Mesendoderm (in vitro differentiated cells): ENCODE data around the gene C11orf58.

Experiments
- DNase-seq: peaks from one replicate; pipeline ENCODE4 v3.0.0; 2013
- H2AK5ac ChIP-seq: 2 replicates; pipeline ENCODE4 v1.6.1; 2013; ENCODE audit warnings: low read length, inconsistent platforms
- H2BK120ac ChIP-seq: 2 replicates; pipeline ENCODE4 v1.6.1; 2013; ENCODE audit warnings: low read depth, mild to moderate bottlenecking, low read length, moderate library complexity, mixed read lengths
- H2BK15ac ChIP-seq: replicated peaks from 2 replicates; pipeline ENCODE4 v1.6.1; 2013; ENCODE audit warnings: low read depth, mild to moderate bottlenecking, moderate library complexity
- H2BK5ac ChIP-seq: 2 replicates; pipeline ENCODE4 v1.6.1; 2013; ENCODE audit warnings: low read length, inconsistent platforms
- H3K18ac ChIP-seq: 2 replicates; pipeline ENCODE4 v1.6.1; 2013; ENCODE audit warnings: mild to moderate bottlenecking, low read length, mixed read lengths
- H3K23ac ChIP-seq: one replicate; pipeline ENCODE4 v1.6.1; 2013; ENCODE audit warnings: low read length
- H3K27ac ChIP-seq: 2 replicates; pipeline ENCODE4 v1.5.1; 2013; ENCODE audit warnings: low read depth, mild to moderate bottlenecking, inconsistent platforms, low read length, moderate library complexity
- H3K27me3 ChIP-seq: 2 replicates; pipeline ENCODE4 v1.6.1; 2013; ENCODE audit warnings: low read length, control low read depth, mild to moderate bottlenecking, inconsistent platforms; ENCODE audit not compliant: insufficient read depth, poor library complexity
- H3K36me3 ChIP-seq: 2 replicates; pipeline ENCODE4 v1.6.1; 2013; ENCODE audit warnings: low read length, inconsistent platforms; ENCODE audit not compliant: control insufficient read depth, insufficient read depth
- H3K4ac ChIP-seq: one replicate; pipeline ENCODE4 v1.6.1; 2013; ENCODE audit warnings: low read depth, mild to moderate bottlenecking, low read length, moderate library complexity
- H3K4me1 ChIP-seq: 2 replicates; pipeline ENCODE4 v1.6.1; 2013; ENCODE audit warnings: low read depth, low read length, inconsistent platforms; ENCODE audit not compliant: control insufficient read depth
- H3K4me2 ChIP-seq: 2 replicates; pipeline ENCODE4 v1.6.1; 2013; ENCODE audit warnings: low read length
- H3K4me3 ChIP-seq: 2 replicates; pipeline ENCODE4 v1.5.1; 2013; ENCODE audit warnings: mild to moderate bottlenecking, low read length
- H3K56ac ChIP-seq: one replicate; pipeline ENCODE4 v1.6.1; 2013; ENCODE audit warnings: low read length
- H3K79me1 ChIP-seq: 2 replicates; pipeline ENCODE4 v1.6.1; 2013; ENCODE audit warnings: low read length, inconsistent platforms
- H3K79me2 ChIP-seq: 2 replicates; pipeline ENCODE4 v1.6.1; 2013; ENCODE audit warnings: mild to moderate bottlenecking, low read length; ENCODE audit not compliant: control insufficient read depth, insufficient read depth
- H3K9ac ChIP-seq: 2 replicates; pipeline ENCODE4 v1.6.1; 2013; ENCODE audit warnings: low read length, inconsistent platforms
- H4K5ac ChIP-seq: one replicate; pipeline ENCODE4 v1.6.1; 2013; ENCODE audit warnings: low read length
- H4K8ac ChIP-seq: one replicate; pipeline ENCODE4 v1.6.1; 2013; ENCODE audit warnings: low read depth, mild to moderate bottlenecking, control low read depth, low read length, moderate library complexity
- WGBS: extraction: QIAGEN DNeasy Blood & Tissue Kit; methylation state at CpG from one replicate; pipeline ENCODE4 v1.1.7; 2013; ENCODE audit warnings: low lambda C conversion rate, missing lambda C conversion rate; ENCODE audit not compliant: insufficient coverage; ENCODE audit errors: extremely low coverage; 5-methylcytosine and 5-hydroxymethylcytosine counted together

The C11orf58 gene

DNA sequence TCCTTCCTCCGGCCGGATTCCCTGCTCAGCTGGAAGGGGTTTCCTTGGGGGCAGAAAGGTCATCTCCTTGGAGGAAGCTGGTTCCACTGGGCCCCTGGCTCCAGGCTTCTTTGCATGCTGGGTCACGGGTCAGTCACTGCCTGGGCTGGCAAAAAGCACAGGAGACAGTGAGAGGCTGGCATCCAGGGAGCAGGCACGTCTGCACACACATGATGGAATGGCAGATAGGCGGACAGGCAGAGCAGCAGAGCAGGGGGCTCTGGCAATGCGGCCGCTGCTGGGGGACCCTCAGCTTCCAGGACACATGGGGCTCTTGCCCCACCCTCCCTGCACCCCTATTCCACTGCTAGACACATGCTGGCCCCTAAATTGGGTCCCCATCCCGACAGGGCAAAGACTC, 40.4 kb downstream of the C11orf58 start:
- H3K4me3 ChIP-seq = no peak overlapping the region
- H3K4me1 ChIP-seq = no peaks in the 10 kb centered on the region
- H3K36me3 ChIP-seq = no peaks in the 10 kb centered on the region
- no peak overlapping the region for H4K8ac ChIP-seq
- H3K27me3 ChIP-seq = no peaks in the 10 kb centered on the region
- DNase-seq = no peak
- H2AK5ac ChIP-seq = no peak overlapping the region
- no peak overlapping the region for H3K23ac ChIP-seq
- WGBS = no CpG with 5 or more reads among the region's 8 CpGs
- H4K5ac ChIP-seq = no peak overlapping the region
- H3K4ac ChIP-seq = no peak overlapping the region
- H3K9ac ChIP-seq = no peak overlapping the region
- no peak overlapping the region for H2BK15ac ChIP-seq
- H2BK5ac ChIP-seq = no peak overlapping the region
- no peak overlapping the region for H3K18ac ChIP-seq
- H3K4me2 ChIP-seq = no peak overlapping the region
- H3K27ac ChIP-seq = no peak overlapping the region
- H3K79me1 ChIP-seq = no peaks in the 10 kb centered on the region
- H3K79me2 ChIP-seq = no peaks in the 10 kb centered on the region
- no peak overlapping the region for H2BK120ac ChIP-seq
- H3K56ac ChIP-seq = no peak overlapping the region

DNA sequence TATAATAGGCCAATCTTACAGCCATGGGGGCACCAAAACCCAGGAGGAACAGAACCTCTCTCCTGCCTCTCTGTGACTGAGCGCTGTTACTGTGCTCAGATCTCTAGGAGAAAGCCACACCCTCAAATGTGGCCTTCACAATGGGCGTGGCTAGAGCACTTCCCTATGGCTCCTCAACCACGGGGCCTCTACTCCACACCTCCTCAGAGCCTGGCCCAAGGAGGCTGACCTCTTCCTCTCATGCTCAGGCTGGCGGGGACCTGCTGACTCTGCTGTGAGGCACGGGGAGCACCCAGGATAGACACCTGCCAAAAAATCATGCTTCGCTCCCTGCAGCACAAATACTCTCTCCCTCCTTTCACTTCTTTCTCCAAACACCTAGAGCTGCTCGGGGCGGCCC, 41.0 kb downstream of the C11orf58 start:
- H3K18ac ChIP-seq = no peak overlapping the region
- no peak overlapping the region for H3K4me2 ChIP-seq
- H3K4ac ChIP-seq = no peak overlapping the region
- no peak overlapping the region for H3K56ac ChIP-seq
- H4K5ac ChIP-seq = no peak overlapping the region
- no peaks in the 10 kb centered on the region for H3K36me3 ChIP-seq
- no peaks in the 10 kb centered on the region for H3K4me1 ChIP-seq
- H3K9ac ChIP-seq = no peak overlapping the region
- no peak overlapping the region for H4K8ac ChIP-seq
- H3K79me2 ChIP-seq = no peaks in the 10 kb centered on the region
- H2BK15ac ChIP-seq = no peak overlapping the region
- H3K27me3 ChIP-seq = no peaks in the 10 kb centered on the region
- H3K27ac ChIP-seq = no peak overlapping the region
- H2BK5ac ChIP-seq = no peak overlapping the region
- no peak overlapping the region for H3K4me3 ChIP-seq
- DNase-seq = peak; percentile 44
- peak overlapping the region; percentile 24 for H3K23ac ChIP-seq
- no CpG with 5 or more reads among the region's 8 CpGs for WGBS
- H3K79me1 ChIP-seq = no peaks in the 10 kb centered on the region
- H2BK120ac ChIP-seq = no peak overlapping the region
- H2AK5ac ChIP-seq = no peak overlapping the region

DNA sequence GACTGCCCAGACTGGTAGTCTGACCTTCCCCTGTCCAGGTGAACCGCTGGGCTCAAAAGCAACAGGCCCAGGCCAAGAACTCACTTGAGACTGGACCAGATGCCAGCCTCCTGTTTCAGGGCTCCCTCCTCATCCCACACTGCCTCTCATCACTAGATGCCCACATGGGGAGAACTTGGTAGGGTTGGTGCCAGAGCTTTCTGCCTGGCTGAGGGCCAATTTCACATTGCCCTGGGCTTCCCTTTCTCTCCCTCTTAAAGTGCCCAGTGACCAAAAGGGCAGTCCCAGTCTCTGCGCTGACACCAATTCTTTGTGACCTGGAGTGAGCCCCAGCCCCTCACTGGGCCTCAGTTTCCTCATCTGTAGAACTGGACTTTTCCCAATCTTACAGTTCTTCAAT, 41.7 kb downstream of the C11orf58 start:
- Histone ChIP-seq H4K8ac (no peak overlapping the region), H2BK120ac (no peak overlapping the region), H3K79me2 (no peaks in the 10 kb centered on the region), H3K4me3 (no peak overlapping the region), H2AK5ac (no peak overlapping the region), H3K23ac (no peak overlapping the region), H3K79me1 (no peaks in the 10 kb centered on the region), H3K18ac (no peak overlapping the region), H3K9ac (no peak overlapping the region), H3K36me3 (no peaks in the 10 kb centered on the region), H4K5ac (no peak overlapping the region), H2BK5ac (no peak overlapping the region), H3K27ac (no peak overlapping the region), H3K4ac (no peak overlapping the region), H3K4me2 (no peak overlapping the region), H3K27me3 (no peaks in the 10 kb centered on the region), H3K4me1 (no peaks in the 10 kb centered on the region), H2BK15ac (no peak overlapping the region), H3K56ac (no peak overlapping the region)
- WGBS = no CpG with 5 or more reads among the region's 2 CpGs
- DNase-seq = no peak

DNA sequence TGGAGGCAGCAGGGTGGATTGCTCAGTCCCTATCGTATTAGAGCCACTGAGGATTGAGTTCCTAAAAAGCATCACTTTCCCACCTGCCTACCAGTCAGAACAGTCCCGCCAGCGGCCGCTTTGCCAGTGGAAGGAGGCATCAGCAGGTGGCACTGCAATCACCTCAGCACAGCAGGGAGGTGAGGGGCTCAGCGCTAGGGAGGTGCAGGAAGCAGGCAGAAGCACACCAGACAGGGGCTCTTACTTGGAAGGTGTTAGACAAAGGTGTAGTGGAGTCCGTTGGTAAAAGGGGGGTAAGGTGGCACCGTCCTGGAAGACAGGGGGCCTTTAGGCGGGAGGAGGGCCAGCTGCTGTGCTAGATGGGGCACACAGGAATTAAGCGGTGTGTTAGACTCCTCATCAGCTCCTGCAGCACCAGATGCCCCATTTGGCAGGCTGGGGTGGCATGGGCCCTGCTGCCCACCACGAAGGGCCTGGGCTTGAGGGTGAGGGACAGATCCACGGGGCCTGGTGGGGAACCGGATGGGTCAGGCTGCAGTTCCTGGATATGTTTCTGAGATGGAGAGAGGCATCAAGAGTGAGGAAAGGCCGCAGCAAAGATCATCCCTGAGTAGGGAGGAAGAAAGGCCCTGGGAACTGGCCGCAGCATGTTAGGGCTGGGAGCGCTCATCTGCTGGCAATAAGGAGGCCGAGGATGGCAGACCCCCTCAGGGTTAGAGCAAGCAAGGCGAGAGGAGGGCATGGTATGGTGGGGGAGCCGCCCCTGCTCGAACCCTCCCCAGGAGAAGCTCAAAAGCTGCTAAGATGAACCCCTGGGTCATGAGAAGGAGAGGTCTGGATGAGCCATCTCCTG, 42.5 kb downstream of the C11orf58 start:
- Histone ChIP-seq H3K4me1 (no peaks in the 10 kb centered on the region), H3K79me1 (no peaks in the 10 kb centered on the region), H3K4me3 (no peak overlapping the region), H2BK5ac (no peak overlapping the region), H4K8ac (no peak overlapping the region), H3K4me2 (no peak overlapping the region), H3K56ac (no peak overlapping the region), H3K79me2 (no peaks in the 10 kb centered on the region), H3K27me3 (no peaks in the 10 kb centered on the region), H3K4ac (no peak overlapping the region), H3K18ac (no peak overlapping the region), H3K23ac (no peak overlapping the region), H4K5ac (no peak overlapping the region), H2BK120ac (no peak overlapping the region), H3K9ac (no peak overlapping the region), H2AK5ac (no peak overlapping the region), H2BK15ac (no peak overlapping the region), H3K36me3 (no peaks in the 10 kb centered on the region), H3K27ac (no peak overlapping the region)
- WGBS = no CpG with 5 or more reads among the region's 19 CpGs
- DNase-seq = no peak

DNA sequence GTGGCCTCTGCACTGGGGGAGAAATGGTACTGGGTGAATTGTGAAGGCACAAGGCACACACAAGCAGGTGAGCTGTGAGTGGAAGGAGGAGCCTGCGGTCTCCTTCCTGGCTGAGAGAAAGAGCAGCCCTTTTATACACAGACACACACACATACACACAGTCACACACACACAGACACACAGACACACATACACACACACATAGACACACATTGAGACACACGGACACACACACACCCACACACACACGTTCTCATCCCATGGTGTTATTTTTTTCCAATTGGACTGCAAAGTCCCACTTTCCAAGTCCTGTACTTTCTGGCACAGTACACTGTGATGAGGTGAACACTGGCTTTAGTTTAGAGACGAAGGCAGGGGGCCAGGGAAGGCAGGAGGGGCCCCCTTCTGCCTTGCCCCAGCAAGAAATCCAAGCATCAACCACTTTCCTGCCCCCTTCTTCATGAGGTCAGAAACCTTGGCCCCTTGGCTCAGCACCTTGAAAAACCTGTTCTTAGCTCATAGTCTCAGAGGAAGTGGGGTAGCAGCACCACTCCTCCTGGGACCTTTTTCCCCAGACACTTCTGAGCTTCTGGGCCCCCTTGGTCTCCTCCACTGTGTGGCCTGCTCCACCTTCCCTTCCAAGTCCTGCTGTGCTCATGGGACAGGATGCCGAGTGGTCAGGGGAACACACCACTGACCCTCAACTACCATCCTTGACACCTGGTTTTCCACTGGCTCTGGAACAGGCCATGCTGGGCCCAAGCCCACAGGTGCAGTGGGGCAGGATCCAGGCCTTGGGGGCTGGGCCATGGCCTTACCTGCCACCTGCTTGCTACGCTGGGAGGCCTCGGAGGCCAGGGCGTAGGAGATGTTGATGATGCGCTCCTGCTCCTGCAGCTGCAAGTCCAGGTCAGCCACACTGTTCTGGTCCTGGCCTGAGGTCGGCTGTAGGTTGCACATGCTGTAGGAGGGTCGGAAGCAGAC, 43.8 kb downstream of the C11orf58 start:
- no peak overlapping the region for H2BK120ac ChIP-seq
- no peak for DNase-seq
- no peak overlapping the region for H2AK5ac ChIP-seq
- H3K4me2 ChIP-seq = no peak overlapping the region
- no peaks in the 10 kb centered on the region for H3K36me3 ChIP-seq
- no peak overlapping the region for H4K8ac ChIP-seq
- H3K4ac ChIP-seq = no peak overlapping the region
- no peak overlapping the region for H3K56ac ChIP-seq
- no peaks in the 10 kb centered on the region for H3K79me2 ChIP-seq
- no peak overlapping the region for H3K23ac ChIP-seq
- H3K18ac ChIP-seq = no peak overlapping the region
- H3K4me1 ChIP-seq = no peaks in the 10 kb centered on the region
- no CpG with 5 or more reads among the region's 11 CpGs for WGBS
- H3K4me3 ChIP-seq = no peak overlapping the region
- no peaks in the 10 kb centered on the region for H3K27me3 ChIP-seq
- no peak overlapping the region for H3K9ac ChIP-seq
- no peak overlapping the region for H2BK15ac ChIP-seq
- H4K5ac ChIP-seq = no peak overlapping the region
- no peak overlapping the region for H2BK5ac ChIP-seq
- H3K27ac ChIP-seq = no peak overlapping the region
- no peaks in the 10 kb centered on the region for H3K79me1 ChIP-seq
